ENCODE measurements around the gene CNTN1. TPM values are rescaled to one million over a fixed set of nuclear protein-coding genes. Genes with fewer than 3 reads are reported as not detected.

Gene CNTN1
- total RNA-seq (2014; rRNA removed; shearing (Covaris generic); ENCODE audit: low replicate concordance), result not detected in 2 replicates

DNA sequence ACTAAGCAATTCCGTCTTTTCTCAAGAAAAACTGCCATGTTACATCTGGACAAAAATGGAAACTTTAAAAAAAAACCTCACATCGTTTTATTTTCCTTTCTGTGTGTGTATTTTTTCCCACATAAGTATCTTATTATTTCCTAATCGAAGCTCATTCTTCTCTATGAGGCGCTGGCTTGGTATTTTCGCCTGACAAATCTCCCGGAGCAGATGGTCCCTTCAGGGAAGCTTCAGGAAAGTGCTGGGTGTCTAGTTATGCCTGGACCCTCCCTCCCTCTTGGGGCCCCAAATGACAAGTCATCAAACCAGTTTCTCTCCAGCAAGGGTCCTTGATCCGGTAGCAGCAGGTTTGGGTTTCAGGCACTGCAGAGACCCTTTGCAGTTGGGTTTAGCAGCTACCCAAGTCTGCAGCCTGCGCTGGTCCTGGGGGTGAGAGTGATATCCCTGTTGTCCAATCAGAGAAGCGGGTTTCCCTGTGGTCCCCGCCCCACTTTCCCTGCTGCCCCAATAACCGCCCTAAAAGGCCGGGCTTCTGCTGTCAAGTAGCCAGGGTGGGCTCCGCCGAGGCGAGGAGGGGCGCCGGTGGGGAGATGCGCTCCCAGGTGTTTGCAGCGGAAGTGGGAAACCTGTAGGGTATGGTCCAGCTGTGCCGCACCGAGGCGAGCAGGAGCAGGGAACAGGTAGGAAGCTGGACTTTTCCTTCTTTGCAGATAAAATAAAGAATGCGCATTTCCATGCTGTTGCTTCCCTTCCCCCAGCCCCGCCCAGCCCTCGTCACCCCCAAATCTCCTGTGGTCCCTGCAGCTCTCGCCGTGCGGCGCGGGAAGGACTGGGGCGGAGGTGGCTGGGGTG lies at the start of gene CNTN1:
Gene CNTN1, plus strand, starts transcription at position 527 of the 852 bp plus-strand sequence.
- Histone ChIP-seq H3K27me3 (peaks cover 17% of the 10 kb centered on the region; the same call in 1 of the 2 replicates), H3K36me3 (no peaks in the 10 kb centered on the region), H3K9me3 (no peaks in the 10 kb centered on the region), H3K4me3 (0 out of 2 replicates have a peak within 1 kb of the TSS, but pooled peaks have one; percentile 12)
- DNase-seq, result peak; percentile 27

GRCh38 chr12:40643506-40643905 lies 48.7 kb upstream of the CNTN1 start:
- H3K9me3 ChIP-seq, result no peaks in the 10 kb centered on the region
- H3K4me3 ChIP-seq, result no peak overlapping the region
- no peaks in the 10 kb centered on the region for H3K36me3 ChIP-seq
- H3K27me3 ChIP-seq, result no peaks in the 10 kb centered on the region
- no peak for DNase-seq

DNA sequence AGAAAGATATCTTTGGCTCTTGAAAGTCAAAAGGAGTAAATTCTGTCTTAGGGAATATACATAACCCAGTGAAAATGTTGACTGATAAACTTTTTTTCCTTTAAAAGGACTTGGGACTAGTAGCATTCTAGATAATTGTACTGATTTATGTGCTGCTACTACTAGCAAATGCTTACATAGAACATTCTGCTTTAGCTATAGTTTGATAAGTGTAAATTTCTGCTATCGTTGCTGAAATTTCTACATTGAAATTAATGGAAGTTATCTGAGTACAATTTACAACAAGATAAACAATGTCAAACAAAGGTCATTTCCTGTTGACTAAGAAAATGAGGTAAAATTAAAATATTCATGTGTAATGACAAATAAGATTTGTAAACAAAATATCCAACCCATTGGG lies 48.3 kb upstream of the CNTN1 start:
- Histone ChIP-seq H3K4me3 (no peak overlapping the region), H3K27me3 (no peaks in the 10 kb centered on the region), H3K36me3 (no peaks in the 10 kb centered on the region), H3K9me3 (no peaks in the 10 kb centered on the region)
- no peak for DNase-seq

- H3K27me3 ChIP-seq, result no peaks in the 10 kb centered on the region
- no peaks in the 10 kb centered on the region for H3K9me3 ChIP-seq
- no peaks in the 10 kb centered on the region for H3K36me3 ChIP-seq
- DNase-seq, result no peak
- no peak overlapping the region for H3K4me3 ChIP-seq
Observed at GRCh38 chr12:40644708-40645107, 47.5 kb upstream of the CNTN1 start.

GRCh38 chr12:40645361-40645760 lies 46.9 kb upstream of the CNTN1 start:
- Histone ChIP-seq H3K27me3 (no peaks in the 10 kb centered on the region), H3K36me3 (no peaks in the 10 kb centered on the region), H3K9me3 (no peaks in the 10 kb centered on the region), H3K4me3 (no peak overlapping the region)
- no peak for DNase-seq

- no peaks in the 10 kb centered on the region for H3K27me3 ChIP-seq
- no peak overlapping the region for H3K4me3 ChIP-seq
- H3K36me3 ChIP-seq, result no peaks in the 10 kb centered on the region
- no peaks in the 10 kb centered on the region for H3K9me3 ChIP-seq
- DNase-seq, result no peak
Observed at GRCh38 chr12:40646456-40646855, 45.8 kb upstream of the CNTN1 start.

DNA sequence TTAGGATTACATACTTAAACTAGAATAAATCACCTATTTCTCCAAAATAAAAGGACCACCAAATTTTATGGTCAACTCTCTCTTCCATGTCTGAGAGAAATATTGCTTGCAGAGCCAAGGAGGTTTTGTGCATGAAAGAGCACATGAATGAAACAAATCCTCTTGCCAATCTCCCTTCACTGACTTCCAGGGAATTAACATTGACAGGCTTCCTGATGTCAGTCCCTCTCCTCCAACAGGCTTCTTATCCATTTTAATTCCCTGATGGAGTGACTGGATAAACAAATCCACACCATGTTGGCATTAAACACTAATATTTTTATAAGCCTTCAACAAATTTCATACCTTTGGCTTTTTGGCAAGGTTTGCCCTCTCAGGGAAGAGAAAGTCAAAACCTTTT lies 45.3 kb upstream of the CNTN1 start:
- Histone ChIP-seq H3K36me3 (no peaks in the 10 kb centered on the region), H3K27me3 (no peaks in the 10 kb centered on the region), H3K4me3 (no peak overlapping the region), H3K9me3 (no peaks in the 10 kb centered on the region)
- no peak for DNase-seq

GRCh38 chr12:40647651-40648050 lies 44.6 kb upstream of the CNTN1 start:
- no peak for DNase-seq
- Histone ChIP-seq H3K4me3 (no peak overlapping the region), H3K36me3 (no peaks in the 10 kb centered on the region), H3K27me3 (no peaks in the 10 kb centered on the region), H3K9me3 (no peaks in the 10 kb centered on the region)

DNA sequence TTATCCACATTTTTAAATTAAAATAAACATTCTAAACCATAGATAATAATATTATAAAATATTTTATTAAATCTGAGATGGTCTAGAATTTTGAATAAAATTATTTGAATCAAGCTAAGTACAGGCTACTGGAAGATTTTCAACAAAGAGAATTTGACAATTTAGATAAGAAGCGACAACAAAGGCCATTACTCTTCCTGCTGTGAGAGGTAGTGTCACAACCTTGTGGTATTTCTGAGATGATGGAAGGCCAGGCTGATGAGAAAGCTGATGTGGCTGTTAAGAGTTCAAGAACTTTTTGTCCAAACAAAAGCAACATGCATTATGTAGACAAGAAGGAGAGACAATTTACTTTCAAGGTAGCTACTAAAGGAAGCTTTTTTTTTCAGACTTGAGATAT lies 43.7 kb upstream of the CNTN1 start:
- no peak for DNase-seq
- no peaks in the 10 kb centered on the region for H3K36me3 ChIP-seq
- H3K4me3 ChIP-seq, result no peak overlapping the region
- no peaks in the 10 kb centered on the region for H3K27me3 ChIP-seq
- H3K9me3 ChIP-seq, result no peaks in the 10 kb centered on the region

DNA sequence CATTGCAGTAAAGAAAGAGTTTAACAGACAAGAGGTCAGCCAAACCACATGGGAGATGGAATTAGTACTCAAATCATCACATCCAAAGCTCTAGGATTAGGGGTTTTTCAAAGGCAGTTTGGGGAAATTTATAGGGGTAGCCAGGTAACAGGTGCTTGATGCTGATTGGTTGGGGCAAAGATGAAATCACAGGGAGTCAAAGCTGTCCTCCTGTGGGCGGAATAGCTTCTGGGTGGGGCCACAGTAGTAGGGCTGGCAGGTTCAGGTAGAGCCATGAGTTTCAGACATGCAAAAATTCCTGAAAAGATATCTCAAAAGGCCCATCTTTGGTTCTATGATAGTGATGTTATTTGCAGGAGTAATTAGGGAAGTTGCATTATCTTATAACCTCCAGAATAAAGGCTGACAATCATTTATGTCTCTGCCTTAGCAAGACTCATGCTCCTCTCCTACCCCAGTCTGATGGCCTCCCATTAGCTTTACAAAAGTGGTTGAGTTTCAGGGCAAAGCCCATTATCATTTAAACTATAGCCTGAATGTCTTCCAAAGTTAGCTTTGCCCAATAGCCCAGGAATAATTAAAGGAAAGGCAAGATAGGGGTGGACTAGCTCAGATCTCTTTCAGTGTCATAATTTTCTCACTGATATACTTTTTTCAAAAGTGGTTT lies 42.1 kb upstream of the CNTN1 start:
- H3K27me3 ChIP-seq, result no peaks in the 10 kb centered on the region
- H3K9me3 ChIP-seq, result no peaks in the 10 kb centered on the region
- no peaks in the 10 kb centered on the region for H3K36me3 ChIP-seq
- no peak for DNase-seq
- H3K4me3 ChIP-seq, result no peak overlapping the region

- no peak for DNase-seq
- Histone ChIP-seq H3K36me3 (no peaks in the 10 kb centered on the region), H3K4me3 (no peak overlapping the region), H3K9me3 (no peaks in the 10 kb centered on the region), H3K27me3 (no peaks in the 10 kb centered on the region)
Observed at GRCh38 chr12:40655451-40655850, 36.8 kb upstream of the CNTN1 start.

DNA sequence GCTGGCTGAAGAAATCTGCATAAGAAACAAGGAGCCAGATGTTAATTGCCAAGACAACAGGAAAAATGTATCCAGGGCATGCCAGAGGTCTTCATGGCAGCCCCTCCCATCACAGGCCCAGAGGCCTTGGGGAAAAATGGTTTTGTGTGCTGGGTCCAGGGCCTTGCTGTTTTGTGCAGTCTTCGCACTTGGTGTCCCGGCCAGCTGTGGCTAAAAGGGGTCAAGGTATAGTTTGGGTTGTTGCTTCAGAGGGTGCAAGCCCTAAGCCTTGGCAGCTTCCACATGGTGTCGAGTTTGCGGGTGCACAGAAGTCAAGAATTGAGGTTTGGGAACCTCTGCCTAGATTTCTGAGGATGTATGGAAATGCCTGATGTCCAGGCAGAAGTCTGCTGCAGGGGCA lies 29.9 kb upstream of the CNTN1 start:
- no peak overlapping the region for H3K4me3 ChIP-seq
- no peaks in the 10 kb centered on the region for H3K27me3 ChIP-seq
- H3K9me3 ChIP-seq, result no peaks in the 10 kb centered on the region
- no peak for DNase-seq
- H3K36me3 ChIP-seq, result no peaks in the 10 kb centered on the region

DNA sequence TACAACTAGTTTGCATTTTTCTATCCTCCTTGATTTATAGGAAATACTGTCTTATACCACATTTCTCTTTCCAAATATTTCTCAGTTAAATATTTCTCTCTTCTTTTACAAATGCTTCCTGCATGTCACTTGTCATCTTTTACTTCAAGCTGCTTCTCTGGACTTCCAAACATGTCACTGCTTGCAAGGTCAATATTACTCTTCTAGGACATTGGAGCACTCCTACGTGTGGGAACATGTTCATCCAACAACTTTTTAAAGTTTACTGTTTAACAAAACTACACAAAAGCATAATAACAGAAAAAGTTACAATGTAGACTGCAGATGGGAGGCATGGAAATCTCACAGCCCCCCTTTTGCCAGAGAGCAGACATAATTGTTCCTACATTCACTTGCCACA lies 28.5 kb upstream of the CNTN1 start:
- DNase-seq, result no peak
- no peaks in the 10 kb centered on the region for H3K9me3 ChIP-seq
- no peaks in the 10 kb centered on the region for H3K27me3 ChIP-seq
- no peak overlapping the region for H3K4me3 ChIP-seq
- no peaks in the 10 kb centered on the region for H3K36me3 ChIP-seq

DNA sequence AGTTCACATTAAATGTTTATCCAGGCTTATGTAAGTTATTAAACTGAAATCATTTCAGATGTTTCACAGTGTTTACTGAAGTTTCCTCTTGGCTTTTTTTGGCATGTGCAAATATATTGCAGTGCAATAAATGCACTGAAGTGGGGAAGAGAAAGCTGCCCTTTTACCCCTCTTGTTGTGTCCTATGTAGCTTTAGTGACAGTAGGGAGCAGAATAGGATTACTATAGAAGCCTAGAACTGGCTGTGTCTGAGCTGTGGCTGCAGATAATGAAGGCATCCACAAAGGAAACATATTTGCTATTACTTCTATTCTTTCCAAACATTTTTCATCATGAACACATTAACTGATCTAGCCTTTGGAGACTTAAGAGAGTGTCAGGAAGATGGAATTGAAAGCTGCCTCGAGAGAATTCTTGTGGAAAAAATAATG lies 24.1 kb upstream of the CNTN1 start:
- Histone ChIP-seq H3K9me3 (no peaks in the 10 kb centered on the region), H3K4me3 (no peak overlapping the region), H3K36me3 (no peaks in the 10 kb centered on the region), H3K27me3 (no peaks in the 10 kb centered on the region)
- DNase-seq, result no peak

DNA sequence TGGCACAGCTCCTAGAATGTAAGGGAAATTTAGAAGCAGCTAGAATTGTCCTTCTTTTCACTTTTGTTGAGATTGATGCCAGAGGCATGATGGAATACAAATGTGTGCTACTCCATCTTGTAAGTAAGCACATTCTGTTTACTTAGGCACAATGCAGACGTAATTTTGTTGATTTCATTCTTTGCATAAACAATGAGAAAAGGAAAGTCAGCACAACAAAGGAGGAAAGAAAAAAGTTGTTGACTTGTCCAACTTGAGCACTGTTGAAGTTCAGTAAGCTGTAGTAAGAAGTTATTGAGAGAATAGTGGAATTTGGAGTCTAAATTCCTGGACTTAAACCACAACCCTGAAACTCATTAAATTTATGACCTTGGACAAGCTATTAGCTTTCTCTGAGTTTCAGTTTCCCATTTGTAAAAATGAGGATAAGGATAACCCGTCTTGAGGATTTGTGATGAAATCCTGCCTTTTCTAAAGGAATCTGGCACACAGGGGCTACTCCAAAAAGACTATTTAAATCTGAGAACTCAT lies 19.4 kb upstream of the CNTN1 start:
- Histone ChIP-seq H3K9me3 (no peaks in the 10 kb centered on the region), H3K27me3 (no peaks in the 10 kb centered on the region), H3K36me3 (no peaks in the 10 kb centered on the region), H3K4me3 (no peak overlapping the region)
- no peak for DNase-seq

GRCh38 chr12:40681148-40681547 lies 11.1 kb upstream of the CNTN1 start:
- DNase-seq, result no peak
- Histone ChIP-seq H3K36me3 (no peaks in the 10 kb centered on the region), H3K27me3 (no peaks in the 10 kb centered on the region), H3K4me3 (no peak overlapping the region), H3K9me3 (no peaks in the 10 kb centered on the region)

GRCh38 chr12:40684986-40685385 lies 7.3 kb upstream of the CNTN1 start:
- Histone ChIP-seq H3K36me3 (no peaks in the 10 kb centered on the region), H3K27me3 (no peaks in the 10 kb centered on the region), H3K9me3 (no peaks in the 10 kb centered on the region), H3K4me3 (no peak overlapping the region)
- no peak for DNase-seq
